HG02938 (cell line): Measurements from ENCODE around the gene RAB40A.
"Not testable (repeated sequence)": the region's sequence is repeated elsewhere in the genome, so short reads cannot be mapped to it uniquely, and the experiment has no call there.

ENCODE experiments used
- ATAC-seq: cut with Tn5 transposase; IDR thresholded peaks from one replicate; pipeline ENCODE4 v1.9.1; 2021; ENCODE audit warnings: mild to moderate bottlenecking, moderate library complexity; ENCODE audit not compliant: unreplicated experiment

RAB40A gene

GRCh38 chrX:103524747-103525146, 5.5 kb upstream of the RAB40A start:
- ATAC-seq = no peak

- no peak for ATAC-seq
These were observed 4.3 kb upstream of the RAB40A start for GRCh38 chrX:103523605-103524004.

- ATAC-seq = no peak
These were observed 1.1 kb upstream of the RAB40A start for GRCh38 chrX:103520386-103520785.

- no peak for ATAC-seq
These were observed 718 bp downstream of the RAB40A start for GRCh38 chrX:103518571-103518970.

- no peak for ATAC-seq
These were observed 2.0 kb downstream of the RAB40A start for GRCh38 chrX:103517246-103517645.

- no peak for ATAC-seq
These were observed 5.7 kb downstream of the RAB40A start for GRCh38 chrX:103513476-103514108.

- ATAC-seq = no peak
These were observed 6.2 kb downstream of the RAB40A start for GRCh38 chrX:103513067-103513466.

GRCh38 chrX:103510031-103510430, 9.3 kb downstream of the RAB40A start:
- no peak for ATAC-seq

- no peak for ATAC-seq
These were observed 15.5 kb downstream of the RAB40A start for GRCh38 chrX:103503853-103504207.

- ATAC-seq = no peak
These were observed 16.0 kb downstream of the RAB40A start for GRCh38 chrX:103503163-103503852.

GRCh38 chrX:103498786-103499185, 20.5 kb downstream of the RAB40A start:
- no peak for ATAC-seq

GRCh38 chrX:103495786-103496185, 23.5 kb downstream of the RAB40A start:
- no peak for ATAC-seq

GRCh38 chrX:103493578-103493977, 25.7 kb downstream of the RAB40A start:
- not testable (repeated sequence) for ATAC-seq

- not testable (repeated sequence) for ATAC-seq
These were observed 29.6 kb downstream of the RAB40A start for GRCh38 chrX:103489733-103490132.

- no peak for ATAC-seq
These were observed 30.5 kb downstream of the RAB40A start for GRCh38 chrX:103488794-103489193.

- ATAC-seq = no peak
These were observed 31.0 kb downstream of the RAB40A start for GRCh38 chrX:103488332-103488731.

- no peak for ATAC-seq
These were observed 35.6 kb downstream of the RAB40A start for GRCh38 chrX:103483720-103484119.

- no peak for ATAC-seq
These were observed 38.8 kb downstream of the RAB40A start for GRCh38 chrX:103480526-103480925.

GRCh38 chrX:103477496-103477895, 41.8 kb downstream of the RAB40A start:
- ATAC-seq = no peak

- no peak for ATAC-seq
These were observed 43.9 kb downstream of the RAB40A start for GRCh38 chrX:103475381-103475780.

- not testable (repeated sequence) for ATAC-seq
These were observed 49.3 kb downstream of the RAB40A start for GRCh38 chrX:103469977-103470376.

- no peak for ATAC-seq
These were observed 51.4 kb downstream of the RAB40A start for GRCh38 chrX:103467887-103468286.

GRCh38 chrX:103467156-103467555, 52.1 kb downstream of the RAB40A start:
- no peak for ATAC-seq
